ENCODE results near the gene SMOC2.

Gene SMOC2

DNA sequence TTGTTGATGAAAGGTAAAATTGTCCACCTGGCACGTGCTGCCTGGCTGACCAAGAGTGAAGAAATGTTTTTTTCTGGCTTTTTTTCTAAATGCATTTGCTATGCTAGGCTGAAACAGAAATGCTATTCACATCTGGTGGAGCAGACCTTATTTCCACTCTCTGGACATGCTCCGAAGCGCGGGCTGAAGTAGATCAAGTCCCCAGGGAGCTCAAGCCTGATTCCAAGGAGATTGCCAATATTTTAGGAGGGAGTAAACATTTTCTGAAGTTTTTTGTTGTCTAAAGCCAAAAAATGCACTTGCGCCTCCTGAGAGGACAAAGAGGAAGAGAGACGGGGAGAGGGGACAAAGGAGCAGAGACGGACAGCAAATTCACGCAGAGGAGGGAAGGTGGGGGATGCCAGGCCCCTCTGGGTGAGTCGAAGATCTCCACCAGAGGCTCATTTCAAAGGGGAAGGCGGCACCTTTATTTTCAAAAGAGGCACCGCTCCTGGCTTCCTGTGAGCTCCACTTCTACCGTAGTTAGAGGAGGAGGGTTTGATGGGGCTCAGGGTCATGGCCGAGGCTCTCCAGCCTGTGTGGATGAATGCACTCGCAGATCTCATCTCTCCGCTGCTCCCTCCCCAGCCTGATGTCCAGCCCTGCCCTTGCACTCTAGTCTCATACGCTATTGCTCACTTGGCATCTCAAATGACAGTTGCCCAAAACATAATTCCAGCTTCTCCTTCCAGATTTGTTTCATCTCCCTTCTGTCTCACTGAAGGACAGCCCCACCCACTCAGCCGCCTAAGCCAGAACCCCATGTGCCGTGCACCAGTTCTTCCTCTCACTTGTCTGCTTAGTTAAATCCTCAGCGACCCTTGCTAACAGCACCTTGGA is 23.1 kb upstream of the SMOC2 start:
- Histone ChIP-seq H3K4me3 (ENCODE audit: severe bottlenecking) (no peak overlapping the region), H3K27ac (ENCODE audit: poor library complexity, severe bottlenecking) (no peak overlapping the region), H3K36me3 (ENCODE audit: low read depth) (no peaks in the 10 kb centered on the region), H3K4me1 (ENCODE audit: insufficient read depth, poor library complexity, severe bottlenecking) (no peaks in the 10 kb centered on the region), H3K27me3 (ENCODE audit: insufficient read depth, poor library complexity, severe bottlenecking) (peaks cover 17% of the 10 kb centered on the region), H3K9me3 (ENCODE audit: severe bottlenecking) (no peaks in the 10 kb centered on the region)
- DNase-seq (ENCODE audit: low spot score) (no peak), ATAC-seq (ENCODE audit: low read depth) (no peak)
- TF ChIP-seq, protein P1, sequence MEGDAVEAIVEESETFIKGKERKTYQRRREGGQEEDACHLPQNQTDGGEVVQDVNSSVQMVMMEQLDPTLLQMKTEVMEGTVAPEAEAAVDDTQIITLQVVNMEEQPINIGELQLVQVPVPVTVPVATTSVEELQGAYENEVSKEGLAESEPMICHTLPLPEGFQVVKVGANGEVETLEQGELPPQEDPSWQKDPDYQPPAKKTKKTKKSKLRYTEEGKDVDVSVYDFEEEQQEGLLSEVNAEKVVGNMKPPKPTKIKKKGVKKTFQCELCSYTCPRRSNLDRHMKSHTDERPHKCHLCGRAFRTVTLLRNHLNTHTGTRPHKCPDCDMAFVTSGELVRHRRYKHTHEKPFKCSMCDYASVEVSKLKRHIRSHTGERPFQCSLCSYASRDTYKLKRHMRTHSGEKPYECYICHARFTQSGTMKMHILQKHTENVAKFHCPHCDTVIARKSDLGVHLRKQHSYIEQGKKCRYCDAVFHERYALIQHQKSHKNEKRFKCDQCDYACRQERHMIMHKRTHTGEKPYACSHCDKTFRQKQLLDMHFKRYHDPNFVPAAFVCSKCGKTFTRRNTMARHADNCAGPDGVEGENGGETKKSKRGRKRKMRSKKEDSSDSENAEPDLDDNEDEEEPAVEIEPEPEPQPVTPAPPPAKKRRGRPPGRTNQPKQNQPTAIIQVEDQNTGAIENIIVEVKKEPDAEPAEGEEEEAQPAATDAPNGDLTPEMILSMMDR (IDR thresholded peaks at IDR 0.05; ENCODE audit: poor library complexity, severe bottlenecking), result no peak

DNA sequence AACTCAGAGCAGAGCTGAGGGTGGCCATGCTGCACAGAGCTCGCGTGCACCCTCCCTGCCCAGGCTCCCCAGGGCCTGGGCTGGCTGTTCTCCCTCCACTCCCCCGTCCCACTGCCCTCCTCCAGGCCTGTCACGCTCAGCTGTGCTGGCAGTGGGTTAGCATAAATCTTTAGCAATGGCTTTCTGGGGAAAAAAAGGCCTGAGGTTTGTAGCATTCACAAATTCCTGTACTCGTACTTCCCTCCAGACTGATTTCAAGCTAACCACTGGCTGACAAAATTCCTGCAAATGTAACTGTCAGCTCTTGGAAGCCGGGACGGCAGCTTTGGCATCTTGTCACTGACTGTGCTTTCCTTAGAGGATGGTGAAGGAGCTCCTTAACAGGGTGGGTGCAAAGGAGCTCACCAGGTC is 22.3 kb upstream of the SMOC2 start:
- no peak for ATAC-seq (ENCODE audit: low read depth)
- no peak for DNase-seq (ENCODE audit: low spot score)
- Histone ChIP-seq H3K9me3 (ENCODE audit: severe bottlenecking) (no peaks in the 10 kb centered on the region), H3K27me3 (ENCODE audit: insufficient read depth, poor library complexity, severe bottlenecking) (peaks cover 17% of the 10 kb centered on the region), H3K4me1 (ENCODE audit: insufficient read depth, poor library complexity, severe bottlenecking) (no peaks in the 10 kb centered on the region), H3K4me3 (ENCODE audit: severe bottlenecking) (no peak overlapping the region), H3K36me3 (ENCODE audit: low read depth) (no peaks in the 10 kb centered on the region), H3K27ac (ENCODE audit: poor library complexity, severe bottlenecking) (no peak overlapping the region)
- TF ChIP-seq, protein P1 (IDR thresholded peaks at IDR 0.05; ENCODE audit: poor library complexity, severe bottlenecking), result no peak

GRCh38 chr6:168419569-168419968 is 21.4 kb upstream of the SMOC2 start:
- Histone ChIP-seq H3K4me1 (ENCODE audit: insufficient read depth, poor library complexity, severe bottlenecking) (no peaks in the 10 kb centered on the region), H3K4me3 (ENCODE audit: severe bottlenecking) (no peak overlapping the region), H3K9me3 (ENCODE audit: severe bottlenecking) (no peaks in the 10 kb centered on the region), H3K27ac (ENCODE audit: poor library complexity, severe bottlenecking) (no peak overlapping the region), H3K36me3 (ENCODE audit: low read depth) (no peaks in the 10 kb centered on the region), H3K27me3 (ENCODE audit: insufficient read depth, poor library complexity, severe bottlenecking) (peaks cover 19% of the 10 kb centered on the region)
- TF ChIP-seq, protein P1 (IDR thresholded peaks at IDR 0.05; ENCODE audit: poor library complexity, severe bottlenecking), result no peak
- DNase-seq (ENCODE audit: low spot score) (no peak), ATAC-seq (ENCODE audit: low read depth) (no peak)

- H3K27me3 ChIP-seq (ENCODE audit: insufficient read depth, poor library complexity, severe bottlenecking), result peaks cover 19% of the 10 kb centered on the region
- no peaks in the 10 kb centered on the region for H3K36me3 ChIP-seq (ENCODE audit: low read depth)
- H3K27ac ChIP-seq (ENCODE audit: poor library complexity, severe bottlenecking), result no peak overlapping the region
- TF ChIP-seq, protein P1 (IDR thresholded peaks at IDR 0.05; ENCODE audit: poor library complexity, severe bottlenecking), result no peak
- H3K4me3 ChIP-seq (ENCODE audit: severe bottlenecking), result no peak overlapping the region
- H3K9me3 ChIP-seq (ENCODE audit: severe bottlenecking), result no peaks in the 10 kb centered on the region
- no peak for ATAC-seq (ENCODE audit: low read depth)
- no peak for DNase-seq (ENCODE audit: low spot score)
- no peaks in the 10 kb centered on the region for H3K4me1 ChIP-seq (ENCODE audit: insufficient read depth, poor library complexity, severe bottlenecking)
Observed at GRCh38 chr6:168420084-168420483, 20.9 kb upstream of the SMOC2 start.

DNA sequence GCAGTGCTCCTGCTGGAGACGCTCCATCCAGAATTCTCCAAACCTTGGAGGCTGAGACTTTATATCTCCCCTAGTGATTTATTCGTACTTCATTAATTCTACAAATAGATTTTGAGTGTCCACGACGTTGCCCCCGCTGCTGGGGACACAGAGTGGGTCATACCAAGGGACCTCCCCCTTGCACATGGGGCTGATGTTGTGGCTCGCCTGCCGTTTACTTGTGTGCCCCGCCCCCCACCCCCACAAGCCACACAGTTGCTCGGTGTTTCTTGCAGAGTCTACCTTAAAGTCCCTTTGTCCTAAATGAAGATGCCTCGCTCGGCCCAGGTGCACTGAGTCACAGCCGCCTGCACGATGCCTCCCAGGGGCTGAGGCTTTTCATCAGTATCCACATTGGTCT is 20.3 kb upstream of the SMOC2 start:
- no peak for DNase-seq (ENCODE audit: low spot score)
- ATAC-seq (ENCODE audit: low read depth), result no peak
- TF ChIP-seq, protein P1 (IDR thresholded peaks at IDR 0.05; ENCODE audit: poor library complexity, severe bottlenecking), result no peak
- H3K9me3 ChIP-seq (ENCODE audit: severe bottlenecking), result no peaks in the 10 kb centered on the region
- H3K27me3 ChIP-seq (ENCODE audit: insufficient read depth, poor library complexity, severe bottlenecking), result peaks cover 19% of the 10 kb centered on the region
- no peak overlapping the region for H3K27ac ChIP-seq (ENCODE audit: poor library complexity, severe bottlenecking)
- H3K4me1 ChIP-seq (ENCODE audit: insufficient read depth, poor library complexity, severe bottlenecking), result no peaks in the 10 kb centered on the region
- H3K36me3 ChIP-seq (ENCODE audit: low read depth), result no peaks in the 10 kb centered on the region
- H3K4me3 ChIP-seq (ENCODE audit: severe bottlenecking), result no peak overlapping the region
